ENCODE results near the gene OR1L8. TPM values are rescaled to one million over a fixed set of nuclear protein-coding genes. Genes with fewer than 3 reads are reported as not detected.
A peak's percentile ranks its signal among the peaks of the same experiment; 100 is the strongest.
"Not testable (repeated sequence)": the region's sequence is repeated elsewhere in the genome, so short reads cannot be mapped to it uniquely, and the experiment has no call there.

OR1L8 gene
- total RNA-seq, 6 donors from 2014 or later = 0.17 to 0.76 (median 0.31) TPM; not detected in 3

- TF ChIP-seq EP300 (IDR thresholded peaks at IDR 0.05) = no peak
- no peak for TF ChIP-seq POLR2A (IDR thresholded peaks at IDR 0.05)
- TF ChIP-seq POLR2AphosphoS5 (IDR thresholded peaks at IDR 0.05) = no peak
- TF ChIP-seq, protein P1, sequence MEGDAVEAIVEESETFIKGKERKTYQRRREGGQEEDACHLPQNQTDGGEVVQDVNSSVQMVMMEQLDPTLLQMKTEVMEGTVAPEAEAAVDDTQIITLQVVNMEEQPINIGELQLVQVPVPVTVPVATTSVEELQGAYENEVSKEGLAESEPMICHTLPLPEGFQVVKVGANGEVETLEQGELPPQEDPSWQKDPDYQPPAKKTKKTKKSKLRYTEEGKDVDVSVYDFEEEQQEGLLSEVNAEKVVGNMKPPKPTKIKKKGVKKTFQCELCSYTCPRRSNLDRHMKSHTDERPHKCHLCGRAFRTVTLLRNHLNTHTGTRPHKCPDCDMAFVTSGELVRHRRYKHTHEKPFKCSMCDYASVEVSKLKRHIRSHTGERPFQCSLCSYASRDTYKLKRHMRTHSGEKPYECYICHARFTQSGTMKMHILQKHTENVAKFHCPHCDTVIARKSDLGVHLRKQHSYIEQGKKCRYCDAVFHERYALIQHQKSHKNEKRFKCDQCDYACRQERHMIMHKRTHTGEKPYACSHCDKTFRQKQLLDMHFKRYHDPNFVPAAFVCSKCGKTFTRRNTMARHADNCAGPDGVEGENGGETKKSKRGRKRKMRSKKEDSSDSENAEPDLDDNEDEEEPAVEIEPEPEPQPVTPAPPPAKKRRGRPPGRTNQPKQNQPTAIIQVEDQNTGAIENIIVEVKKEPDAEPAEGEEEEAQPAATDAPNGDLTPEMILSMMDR (IDR thresholded peaks at IDR 0.05) = no peak
- Histone ChIP-seq H3K4me3 (no peak overlapping the region), H3K9me3 (peaks cover 0 to 5% (median 0%) of the 10 kb centered on the region in 4 donors), H3K27ac (no peak overlapping the region), H3K4me1 (no peaks in the 10 kb centered on the region), H3K27me3 (no peaks in the 10 kb centered on the region), H3K36me3 (no peaks in the 10 kb centered on the region)
- DNase-seq (no peak), ATAC-seq (ENCODE audit: low FRiP score in 2 of 2) (no peak)
- WGBS, 2 donors = 70 to 83% methylated on average over 4 of the region's 4 CpGs
Observed at GRCh38 chr9:122561446-122561845, 21.7 kb downstream of the OR1L8 start.

DNA sequence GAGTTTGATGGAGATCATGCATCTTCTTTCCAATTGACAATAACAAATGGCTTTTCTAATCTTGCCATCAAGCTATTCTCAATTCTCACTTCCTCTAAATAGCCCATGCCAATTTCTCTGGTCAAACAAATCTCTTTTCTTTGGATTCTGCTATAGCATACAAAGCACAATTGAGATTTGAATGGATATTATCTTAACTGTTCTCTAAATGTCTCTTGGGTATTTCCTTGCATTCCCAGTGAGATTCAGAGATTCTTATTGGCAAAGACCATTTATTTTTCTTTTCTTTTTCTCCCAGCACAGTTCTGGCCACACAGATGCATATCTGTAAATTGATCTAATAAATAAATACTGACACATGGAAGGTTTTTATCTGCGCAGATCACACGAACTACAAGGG lies 30.4 kb downstream of the OR1L8 start, which contains the start of gene OR1N2:
TSS of gene OR1N2 (plus strand) at position 301 of the 400 bp plus-strand sequence. CDS start 100 bp downstream, outside the sequence.
- ATAC-seq (ENCODE audit: low FRiP score in 2 of 2) (no peak), DNase-seq (no peak)
- no peak within 1 kb of the TSS for H3K4me3 ChIP-seq
- H3K9me3 ChIP-seq = no peaks in the 10 kb centered on the region
- H3K4me1 ChIP-seq = no peaks in the 10 kb centered on the region
- no peaks in the 10 kb centered on the region for H3K27me3 ChIP-seq
- no peak within 1 kb of the TSS for H3K27ac ChIP-seq
- H3K36me3 ChIP-seq = no peaks in the 10 kb centered on the region
- TF ChIP-seq, protein P1 (IDR thresholded peaks at IDR 0.05) = no peak
- TF ChIP-seq POLR2A (IDR thresholded peaks at IDR 0.05) = no peak
- 49 to 52% methylated on average over 2 of the region's 2 CpGs for WGBS, 2 donors

DNA sequence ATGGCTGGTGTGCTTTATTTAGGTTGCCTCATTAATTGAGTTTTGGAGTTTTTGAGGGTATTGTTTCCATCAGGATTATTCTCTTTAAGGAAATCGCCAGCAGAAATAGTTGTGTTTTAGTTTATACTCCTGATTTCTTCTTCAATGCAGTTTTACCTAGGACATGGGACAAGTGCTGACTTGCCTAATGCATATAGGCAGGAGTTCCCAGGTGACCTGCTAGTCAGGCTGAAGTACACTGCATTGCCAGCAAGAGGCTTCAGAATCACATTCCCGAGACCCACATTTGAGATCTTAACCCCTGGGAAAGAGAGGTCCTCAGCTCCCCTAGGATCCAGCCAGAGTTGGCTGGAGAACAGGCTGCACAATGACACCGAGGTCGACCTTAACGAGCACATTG lies 31.8 kb downstream of the OR1L8 start:
- TF ChIP-seq POLR2A (IDR thresholded peaks at IDR 0.05) (no peak), EP300 (IDR thresholded peaks at IDR 0.05) (no peak), POLR2AphosphoS5 (IDR thresholded peaks at IDR 0.05) (no peak)
- TF ChIP-seq, protein P1 (IDR thresholded peaks at IDR 0.05) = no peak
- Histone ChIP-seq H3K27me3 (no peaks in the 10 kb centered on the region), H3K36me3 (no peaks in the 10 kb centered on the region), H3K9me3 (no peaks in the 10 kb centered on the region), H3K27ac (no peak overlapping the region), H3K4me3 (no peak overlapping the region), H3K4me1 (no peaks in the 10 kb centered on the region)
- WGBS, 2 donors = 66 to 78% methylated on average over 5 of the region's 5 CpGs
- ATAC-seq (ENCODE audit: low FRiP score in 2 of 2) (no peak), DNase-seq (no peak)

DNA sequence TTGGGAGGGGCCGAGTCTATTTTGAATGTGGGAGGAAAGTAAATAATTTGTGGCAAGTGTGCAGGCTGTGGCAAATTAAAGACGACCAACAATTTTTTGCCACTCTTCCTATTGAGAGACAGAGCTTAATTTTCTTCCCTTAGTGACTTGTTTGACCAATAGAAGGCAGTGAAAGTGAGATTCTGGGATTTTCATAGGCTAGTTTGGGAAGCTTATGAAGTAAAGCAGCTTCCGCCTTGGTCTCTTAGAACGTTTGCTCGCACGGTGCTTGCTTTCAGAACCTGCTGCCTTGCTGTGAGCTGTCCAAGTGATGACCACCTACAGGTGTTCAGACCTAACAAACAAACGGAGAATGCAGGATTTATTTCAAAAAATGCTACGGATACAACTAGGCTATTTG lies 37.0 kb downstream of the OR1L8 start:
- Histone ChIP-seq H3K27me3 (no peaks in the 10 kb centered on the region), H3K4me1 (no peaks in the 10 kb centered on the region), H3K9me3 (no peaks in the 10 kb centered on the region), H3K27ac (no peak overlapping the region), H3K4me3 (no peak overlapping the region), H3K36me3 (no peaks in the 10 kb centered on the region)
- ATAC-seq (ENCODE audit: low FRiP score in 2 of 2) (no peak), DNase-seq (no peak)
- no peak for TF ChIP-seq POLR2A (IDR thresholded peaks at IDR 0.05)
- TF ChIP-seq, protein P1 (IDR thresholded peaks at IDR 0.05) = no peak
- TF ChIP-seq POLR2AphosphoS5 (IDR thresholded peaks at IDR 0.05) = no peak
- no peak for TF ChIP-seq EP300 (IDR thresholded peaks at IDR 0.05)
- 59 to 62% methylated on average over 8 of the region's 8 CpGs for WGBS, 2 donors

DNA sequence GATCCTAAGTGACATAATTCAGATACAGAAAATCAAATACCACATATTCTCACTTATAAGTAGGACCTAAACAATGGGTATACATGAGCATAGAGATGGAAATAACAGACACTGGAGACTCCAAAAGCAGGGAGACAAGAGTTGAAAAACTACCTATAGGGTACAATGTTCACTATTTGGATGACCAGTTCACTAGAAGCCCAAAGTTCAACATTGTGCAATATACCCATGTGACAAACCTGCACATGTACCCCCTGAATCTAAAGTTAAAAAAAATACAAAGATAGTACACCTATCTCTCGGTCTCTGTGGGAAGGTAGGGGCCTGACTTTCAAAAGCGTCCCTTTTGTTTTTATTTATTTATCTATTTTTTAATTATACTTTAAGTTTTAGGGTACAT lies 44.4 kb downstream of the OR1L8 start:
- H3K9me3 ChIP-seq = no peaks in the 10 kb centered on the region
- TF ChIP-seq, protein P1 (IDR thresholded peaks at IDR 0.05) = no peak
- TF ChIP-seq POLR2AphosphoS5 (IDR thresholded peaks at IDR 0.05) = no peak
- no peak for TF ChIP-seq EP300 (IDR thresholded peaks at IDR 0.05)
- TF ChIP-seq POLR2A (IDR thresholded peaks at IDR 0.05) = no peak
- H3K36me3 ChIP-seq = no peaks in the 10 kb centered on the region
- no peaks in the 10 kb centered on the region for H3K4me1 ChIP-seq
- H3K4me3 ChIP-seq = no peak overlapping the region
- ATAC-seq (ENCODE audit: low FRiP score in 2 of 2) = no peak
- WGBS, 2 donors = 64 to 73% methylated on average over 2 of the region's 2 CpGs
- no peak overlapping the region for H3K27ac ChIP-seq
- no peaks in the 10 kb centered on the region for H3K27me3 ChIP-seq
- DNase-seq = no peak

DNA sequence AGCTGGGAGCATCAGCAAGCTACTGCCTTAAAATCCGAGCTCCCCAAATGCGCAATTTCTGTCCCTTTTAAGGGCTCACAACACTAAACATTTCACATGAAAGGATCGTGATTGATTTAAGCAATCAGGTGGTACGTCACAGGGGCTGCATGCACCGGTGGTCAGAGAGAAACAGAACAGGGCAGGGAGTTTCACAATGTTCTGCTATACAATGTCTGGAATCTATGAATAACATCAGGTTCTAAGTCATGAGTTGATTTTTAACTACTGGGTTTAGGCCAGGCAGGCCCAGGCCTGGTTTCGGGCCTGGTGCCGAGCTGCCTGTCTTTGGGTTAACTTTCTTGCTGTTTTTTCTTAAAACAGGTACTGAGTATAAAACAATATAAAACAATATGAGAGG lies 46.1 kb downstream of the OR1L8 start:
- 68 to 70% methylated on average over 7 of the region's 7 CpGs for WGBS, 2 donors
- H3K9me3 ChIP-seq; H3K4me1 ChIP-seq; H3K27me3 ChIP-seq; H3K4me3 ChIP-seq; H3K36me3 ChIP-seq; H3K27ac ChIP-seq; ATAC-seq (ENCODE audit: low FRiP score in 2 of 2): not testable (repeated sequence)
- peak in 1 of 2 donors; percentile 3 for DNase-seq
